GM23338 (cell line): Measurements from ENCODE around the gene CDKN1C. TPM values are rescaled to one million over a fixed set of nuclear protein-coding genes. Genes with fewer than 3 reads are reported as not detected.

Experiments
- ATAC-seq: fragments of 200-7000 bp; cut with Tn5 transposase; 3 replicates; pipeline ENCODE4 v1.9.1; 2020
- DNase-seq: peaks from one replicate; pipeline ENCODE4 v3.0.0-alpha.2; 2015; ENCODE audit warnings: low spot score
- H2AFZ ChIP-seq: fragments of 200-600 bp; sonication (generic); 2 replicates; pipeline ENCODE4 v1.8.0; 2016; ENCODE audit warnings: antibody characterized with exemption, mild to moderate bottlenecking, moderate library complexity
- H3F3A ChIP-seq: fragments of 200-600 bp; sonication (generic); replicated peaks from 2 replicates; pipeline ENCODE4 v1.8.0; 2017; ENCODE audit warnings: antibody characterized with exemption, mixed run types, low read depth
- H3K27ac ChIP-seq: fragments of 200-600 bp; sonication (generic); 2 replicates; pipeline ENCODE4 v1.6.1; 2016; ENCODE audit warnings: low read depth
- H3K27me3 ChIP-seq: fragments of 200-600 bp; sonication (generic); 2 replicates; pipeline ENCODE4 v1.8.0; 2016; ENCODE audit warnings: mild to moderate bottlenecking, mixed run types, moderate library complexity; ENCODE audit not compliant: insufficient read depth
- H3K36me3 ChIP-seq: fragments of 200-600 bp; sonication (generic); 2 replicates; pipeline ENCODE4 v1.8.0; 2016; ENCODE audit warnings: mild to moderate bottlenecking; ENCODE audit not compliant: insufficient read depth
- H3K4me1 ChIP-seq: fragments of 200-600 bp; sonication (generic); 2 replicates; pipeline ENCODE4 v1.8.0; 2016; ENCODE audit warnings: mild to moderate bottlenecking, moderate library complexity; ENCODE audit not compliant: insufficient read depth
- H3K4me2 ChIP-seq: fragments of 200-600 bp; sonication (generic); 2 replicates; pipeline ENCODE4 v1.7.1; 2017; ENCODE audit warnings: mixed run types
- H3K4me3 ChIP-seq: fragments of 200-600 bp; sonication (generic); 2 replicates; pipeline ENCODE4 v1.6.1; 2016; ENCODE audit warnings: mixed run types
- H3K79me2 ChIP-seq: fragments of 200-600 bp; sonication (generic); replicated peaks from 2 replicates; pipeline ENCODE4 v1.8.0; 2017; ENCODE audit warnings: mild to moderate bottlenecking; ENCODE audit not compliant: insufficient read depth
- H3K9me2 ChIP-seq: fragments of 200-600 bp; sonication (generic); 2 replicates; pipeline ENCODE4 v1.8.0; 2017; ENCODE audit not compliant: insufficient read depth
- H4K20me1 ChIP-seq: fragments of 200-600 bp; sonication (generic); replicated peaks from 2 replicates; pipeline ENCODE4 v1.8.0; 2017; ENCODE audit warnings: mild to moderate bottlenecking; ENCODE audit not compliant: insufficient read depth
- H3K27ac Mint-ChIP-seq: 2 replicates; pipeline ENCODE4 v1.8.0; 2020; ENCODE audit warnings: inconsistent platforms, mild to moderate bottlenecking, moderate library complexity, mixed read lengths
- H3K27me3 Mint-ChIP-seq: 3 replicates; pipeline ENCODE4 v1.8.0; 2022; ENCODE audit warnings: low read depth, mild to moderate bottlenecking, moderate library complexity, mixed read lengths, inconsistent platforms; ENCODE audit not compliant: insufficient read depth, poor library complexity
- H3K36me3 Mint-ChIP-seq: 3 replicates; pipeline ENCODE4 v1.8.0; 2021; ENCODE audit warnings: low read depth, mild to moderate bottlenecking, inconsistent platforms, moderate library complexity, mixed read lengths
- H3K4me1 Mint-ChIP-seq: 3 replicates; pipeline ENCODE4 v1.8.0; 2020; ENCODE audit warnings: mild to moderate bottlenecking, inconsistent platforms, mixed read lengths
- H3K4me3 Mint-ChIP-seq: 3 replicates; pipeline ENCODE4 v1.8.0; 2021; ENCODE audit warnings: moderate library complexity, mild to moderate bottlenecking, inconsistent platforms, mixed read lengths
- H3K9me3 Mint-ChIP-seq: 3 replicates; pipeline ENCODE4 v1.8.0; 2020; ENCODE audit warnings: moderate library complexity, mild to moderate bottlenecking, inconsistent platforms, mixed read lengths
- CTCF ChIP-seq, 2 experiments: fragments of 200-600 bp in 1 of 2; sonication (generic) in 1 of 2; conservative IDR thresholded peaks; 2 replicates each; pipeline versions ENCODE4 v1.5.1 to v1.6.1; 2016 to 2017; ENCODE audit warnings: antibody characterized with exemption in 2 of 2, low read depth in 2 of 2, mild to moderate bottlenecking in 2 of 2, moderate library complexity in 1 of 2
- EZH2phosphoT487 ChIP-seq: fragments of 200-600 bp; sonication (generic); IDR thresholded peaks from one replicate; pipeline ENCODE4 v1.8.1; 2018; ENCODE audit warnings: antibody characterized with exemption; ENCODE audit not compliant: unreplicated experiment
- POLR2AphosphoS5 ChIP-seq: IDR thresholded peaks from 2 replicates; pipeline ENCODE4 v1.6.1; 2016; ENCODE audit warnings: antibody characterized with exemption, low read depth
- REST ChIP-seq: IDR thresholded peaks from one replicate; pipeline ENCODE4 v1.6.1; 2018; ENCODE audit warnings: antibody characterized with exemption; ENCODE audit not compliant: unreplicated experiment
- ZNF114 ChIP-seq: fragments of 250-450 bp; sonication (Bioruptor Pico); IDR thresholded peaks from 2 replicates; pipeline ENCODE4 v1.5.0; 2020; ENCODE audit warnings: mild to moderate bottlenecking, moderate library complexity
- ZNF331 ChIP-seq: fragments of 250-450 bp; sonication (Bioruptor Pico); IDR thresholded peaks from 2 replicates; pipeline ENCODE4 v1.5.0; 2020; ENCODE audit warnings: low read depth, mild to moderate bottlenecking, moderate library complexity
- polyA plus RNA-seq: library from polyadenylated mRNA; unstranded; fragments of >200 nt; fragmentation: Nextera tagmentation; extraction: Ambion mirVana; gene quantifications from 2 replicates; pipeline ENCODE4 v1.2.1, GENCODE V29; 2016
- total RNA-seq: library from RNA; depleted of rRNA; stranded (reverse); fragments of >200 nt; shearing (Covaris generic); gene quantifications from 2 replicates; pipeline ENCODE4 v1.2.3, GENCODE V29; 2014

The CDKN1C gene
- total and polyA plus RNA-seq, 2 experiments from 2014 or later: 19.3 to 23.5 TPM

- TF ChIP-seq REST (no peak), ZNF331 (CRISPR knock-in tag) (no peak), ZNF114 (CRISPR knock-in tag) (no peak), POLR2AphosphoS5 (no peak)
Measured at GRCh38 chr11:2904153-2905052, 18.8 kb upstream of the CDKN1C start (continued).

GRCh38 chr11:2903672-2904011 is 18.1 kb upstream of the CDKN1C start:
- Mint-ChIP-seq H3K4me3 (peak overlapping the region; percentile 69; the same call in 2 of the 3 replicates), H3K9me3 (peaks cover 14% of the 10 kb centered on the region; the same call in 2 of the 3 replicates), H3K27ac (no peak overlapping the region), H3K27me3 (peaks cover 38% of the 10 kb centered on the region), H3K4me1 (peaks cover 19% of the 10 kb centered on the region), H3K36me3 (peaks cover 16% of the 10 kb centered on the region)
- no peak overlapping the region for H2AFZ ChIP-seq
- 0 out of 2 replicates have a peak overlapping the region, but pooled peaks have one; percentile 92 for H3K4me2 ChIP-seq
- DNase-seq (no peak), ATAC-seq (no peak)
- H3K4me3 ChIP-seq: no peak overlapping the region
- TF ChIP-seq CTCF (conservative IDR thresholded peaks at IDR 0.05; ENCODE audit: low read depth in 2 of 2) (0 out of 4 replicates have a peak, but pooled peaks of 1 of the 2 experiments have one; percentile 12), EZH2phosphoT487 (no peak)
- H3F3A ChIP-seq: no peaks in the 10 kb centered on the region
- no peak overlapping the region for H3K27ac ChIP-seq
- H3K27me3 ChIP-seq: peaks cover 4% of the 10 kb centered on the region; the same call in 1 of the 2 replicates
- no peaks in the 10 kb centered on the region for H3K36me3 ChIP-seq
- no peaks in the 10 kb centered on the region; the same call in 1 of the 2 replicates for H4K20me1 ChIP-seq
- no peaks in the 10 kb centered on the region for H3K79me2 ChIP-seq
- H3K4me1 ChIP-seq: peaks cover 5% of the 10 kb centered on the region; the same call in 1 of the 2 replicates
- no peaks in the 10 kb centered on the region for H3K9me2 ChIP-seq
